Naive B cell (primary cell): Measurements from ENCODE around the gene CTNNA2. TPM values are rescaled to one million over a fixed set of nuclear protein-coding genes. Genes with fewer than 3 reads are reported as not detected.

Experiments
- ATAC-seq, 2 donors: fragments of 150-1000 bp; cut with Tn5 transposase; 2 replicates each; pipeline ENCODE4 v1.10.0; 2021; ENCODE audit warnings: low read depth in 2 of 2, mild to moderate bottlenecking in 2 of 2, moderate library complexity in 2 of 2
- DNase-seq: peaks from one replicate; pipeline ENCODE4 v3.0.0; 2022
- H3K27ac Mint-ChIP-seq, 6 donors: one replicate each; pipeline ENCODE4 v1.8.0; 2020 to 2022; ENCODE audit warnings: mild to moderate bottlenecking in 6 of 6, mixed read lengths in 6 of 6, moderate library complexity in 5 of 6, inconsistent platforms in 2 of 6
- H3K27me3 Mint-ChIP-seq, 3 donors: one replicate each; pipeline ENCODE4 v1.8.0; 2021 to 2022; ENCODE audit warnings: mixed read lengths in 3 of 3, mild to moderate bottlenecking in 1 of 3
- H3K36me3 Mint-ChIP-seq, 2 donors: one replicate each; pipeline ENCODE4 v1.8.0; 2020 to 2022; ENCODE audit warnings: mixed read lengths in 2 of 2, inconsistent platforms in 1 of 2, mild to moderate bottlenecking in 1 of 2
- H3K4me1 Mint-ChIP-seq, 3 donors: one replicate each; pipeline ENCODE4 v1.8.0; 2020 to 2022; ENCODE audit warnings: mixed read lengths in 3 of 3, inconsistent platforms in 1 of 3, mild to moderate bottlenecking in 1 of 3, moderate library complexity in 1 of 3
- H3K4me3 Mint-ChIP-seq, 8 donors: one replicate each; pipeline ENCODE4 v1.8.0; 2020 to 2022; ENCODE audit warnings: mild to moderate bottlenecking in 8 of 8, mixed read lengths in 8 of 8, moderate library complexity in 8 of 8, inconsistent platforms in 2 of 8
- H3K9me3 Mint-ChIP-seq, 7 donors: one replicate each; pipeline ENCODE4 v1.8.0; 2020 to 2022; ENCODE audit warnings: mixed read lengths in 7 of 7, mild to moderate bottlenecking in 5 of 7, inconsistent platforms in 2 of 7, moderate library complexity in 1 of 7
- polyA plus RNA-seq, 6 donors: library from polyadenylated mRNA; unstranded; fragments of 300-500 nt; fragmentation: Illumina TruSeq; gene quantifications; one replicate each; pipeline ENCODE4 v1.2.3, GENCODE V29; 2021; ENCODE audit warnings: low read depth in 6 of 6

CTNNA2 gene
- polyA plus RNA-seq, 6 donors from 2014 or later, result not detected

- H3K4me1 Mint-ChIP-seq, result no peaks in the 10 kb centered on the region
- H3K27me3 Mint-ChIP-seq, result no peaks in the 10 kb centered on the region
- peaks cover 0 to 13% (median 0%) of the 10 kb centered on the region in 7 donors for H3K9me3 Mint-ChIP-seq
- DNase-seq (no peak), ATAC-seq (no peak)
- H3K4me3 Mint-ChIP-seq, result no peak overlapping the region
- no peak overlapping the region for H3K27ac Mint-ChIP-seq
- H3K36me3 Mint-ChIP-seq, result no peaks in the 10 kb centered on the region
These were observed 638.8 kb downstream of the CTNNA2 start for GRCh38 chr2:80151651-80152050.

GRCh38 chr2:80153151-80153550, 640.3 kb downstream of the CTNNA2 start:
- H3K27ac Mint-ChIP-seq, result no peak overlapping the region
- peaks cover 0 to 17% (median 3%) of the 10 kb centered on the region in 7 donors for H3K9me3 Mint-ChIP-seq
- H3K36me3 Mint-ChIP-seq, result no peaks in the 10 kb centered on the region
- DNase-seq, result no peak
- no peak overlapping the region for H3K4me3 Mint-ChIP-seq
- H3K4me1 Mint-ChIP-seq, result no peaks in the 10 kb centered on the region
- no peaks in the 10 kb centered on the region for H3K27me3 Mint-ChIP-seq
- no peak for ATAC-seq

GRCh38 chr2:80153768-80154167, 640.9 kb downstream of the CTNNA2 start:
- Mint-ChIP-seq H3K4me1 (no peaks in the 10 kb centered on the region), H3K9me3 (peaks cover 0 to 17% (median 5%) of the 10 kb centered on the region in 7 donors), H3K36me3 (no peaks in the 10 kb centered on the region), H3K27ac (no peak overlapping the region), H3K27me3 (no peaks in the 10 kb centered on the region), H3K4me3 (no peak overlapping the region)
- ATAC-seq (no peak), DNase-seq (no peak)

DNA sequence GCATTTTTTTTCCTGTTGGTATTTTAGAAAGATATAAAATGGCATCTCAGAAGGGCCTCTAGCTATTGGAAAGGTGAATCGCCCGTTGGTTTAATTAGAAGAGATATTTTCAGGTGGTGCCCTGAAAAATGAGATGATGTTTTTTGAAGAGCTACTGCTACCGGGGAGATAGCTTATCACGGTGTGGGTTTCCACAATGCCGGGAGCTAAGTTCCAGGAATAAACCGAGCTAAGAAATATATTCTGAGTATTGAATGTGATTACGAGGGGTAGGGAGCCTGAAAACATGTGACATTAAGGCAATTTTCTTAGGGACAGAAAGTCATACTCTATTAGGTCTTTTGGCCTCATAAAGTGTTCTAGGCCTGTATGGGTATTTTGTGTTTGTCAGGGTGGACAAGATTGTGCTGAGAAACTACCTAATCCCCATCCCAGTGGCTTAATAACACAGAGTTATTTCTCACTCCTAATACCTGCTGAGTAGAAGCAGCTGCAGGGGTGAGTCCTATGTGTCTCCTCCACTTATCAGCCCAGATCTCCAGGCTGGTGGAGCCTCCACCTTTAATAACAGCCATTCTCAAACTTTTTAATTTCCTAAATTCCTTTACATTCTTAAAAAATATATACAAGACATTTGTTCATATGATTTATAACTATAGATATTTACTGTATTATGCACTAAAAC, 641.5 kb downstream of the CTNNA2 start:
- Mint-ChIP-seq H3K4me1 (no peaks in the 10 kb centered on the region), H3K36me3 (no peaks in the 10 kb centered on the region), H3K27ac (no peak overlapping the region), H3K9me3 (peaks cover under 1 to 17% (median 5%) of the 10 kb centered on the region in 7 donors), H3K27me3 (no peaks in the 10 kb centered on the region), H3K4me3 (no peak overlapping the region)
- no peak for DNase-seq
- no peak for ATAC-seq

DNA sequence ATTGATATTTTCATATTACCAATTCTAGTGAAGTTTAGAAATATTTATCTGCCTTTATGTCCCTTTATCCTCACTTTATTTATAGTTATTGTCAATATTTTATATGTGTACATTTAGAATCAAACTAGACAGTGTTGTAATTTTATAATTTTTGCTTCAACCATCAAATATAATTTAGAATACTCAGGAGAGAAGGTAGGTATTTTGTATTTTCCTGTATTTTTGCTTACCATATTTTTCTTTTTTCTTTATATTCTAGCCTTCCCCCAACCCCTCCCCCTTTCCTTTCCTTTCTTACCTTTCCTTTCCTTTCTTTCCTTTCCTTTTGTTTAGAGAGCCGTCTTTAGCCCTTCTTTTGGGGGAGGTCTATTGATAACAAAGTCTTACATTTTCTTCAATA, 651.5 kb downstream of the CTNNA2 start:
- no peaks in the 10 kb centered on the region for H3K36me3 Mint-ChIP-seq
- H3K27ac Mint-ChIP-seq, result no peak overlapping the region
- no peaks in the 10 kb centered on the region for H3K4me1 Mint-ChIP-seq

GRCh38 chr2:80166483-80167171, 653.8 kb downstream of the CTNNA2 start:
- DNase-seq (no peak), ATAC-seq (no peak)
- H3K36me3 Mint-ChIP-seq, result no peaks in the 10 kb centered on the region
- no peaks in the 10 kb centered on the region for H3K27me3 Mint-ChIP-seq
- H3K4me3 Mint-ChIP-seq, result no peak overlapping the region
- peaks cover 0 to 8% (median 4%) of the 10 kb centered on the region in 7 donors for H3K9me3 Mint-ChIP-seq
- H3K4me1 Mint-ChIP-seq, result no peaks in the 10 kb centered on the region
- no peak overlapping the region for H3K27ac Mint-ChIP-seq

More for the DNA sequence above, 651.5 kb downstream of the CTNNA2 start:
- H3K9me3 Mint-ChIP-seq, result peaks cover 0 to 11% (median 6%) of the 10 kb centered on the region in 7 donors
- no peak for ATAC-seq
- no peaks in the 10 kb centered on the region for H3K27me3 Mint-ChIP-seq
- H3K4me3 Mint-ChIP-seq, result no peak overlapping the region
- DNase-seq, result no peak

- H3K36me3 Mint-ChIP-seq, result no peaks in the 10 kb centered on the region
These were observed 654.5 kb downstream of the CTNNA2 start for GRCh38 chr2:80167284-80167808.

GRCh38 chr2:80168037-80168436, 655.2 kb downstream of the CTNNA2 start:
- DNase-seq (no peak), ATAC-seq (no peak)
- Mint-ChIP-seq H3K4me1 (no peaks in the 10 kb centered on the region), H3K27me3 (no peaks in the 10 kb centered on the region), H3K4me3 (no peak overlapping the region), H3K9me3 (peaks cover 1 to 8% (median 4%) of the 10 kb centered on the region in 7 donors), H3K36me3 (no peaks in the 10 kb centered on the region), H3K27ac (no peak overlapping the region)

More at GRCh38 chr2:80167284-80167808, 654.5 kb downstream of the CTNNA2 start:
- peaks cover 0 to 8% (median 4%) of the 10 kb centered on the region in 7 donors for H3K9me3 Mint-ChIP-seq
- no peak overlapping the region for H3K4me3 Mint-ChIP-seq
- no peaks in the 10 kb centered on the region for H3K27me3 Mint-ChIP-seq
- no peak for DNase-seq
- no peaks in the 10 kb centered on the region for H3K4me1 Mint-ChIP-seq
- no peak overlapping the region for H3K27ac Mint-ChIP-seq
- no peak for ATAC-seq

DNA sequence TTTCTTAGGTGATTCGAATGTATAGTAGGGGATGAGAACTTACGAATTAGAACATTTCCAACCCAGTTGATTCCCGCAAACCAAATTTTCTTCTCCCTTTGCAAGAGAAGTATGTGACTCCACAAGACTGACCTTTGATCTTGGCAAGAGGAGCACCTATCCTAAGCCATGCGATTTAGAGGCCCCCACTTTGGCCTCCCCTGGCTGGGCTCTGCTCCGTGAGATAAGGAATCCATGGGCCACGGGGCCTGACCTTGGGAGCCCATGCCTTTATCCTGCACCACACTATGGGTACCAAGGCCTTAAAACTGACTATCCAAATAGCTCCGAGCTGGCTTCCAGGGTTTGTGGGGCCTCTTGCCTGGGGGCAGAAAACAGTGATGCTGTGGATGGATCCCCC, 656.0 kb downstream of the CTNNA2 start:
- Mint-ChIP-seq H3K4me1 (no peaks in the 10 kb centered on the region), H3K36me3 (no peaks in the 10 kb centered on the region), H3K27me3 (no peaks in the 10 kb centered on the region), H3K27ac (no peak overlapping the region), H3K9me3 (peaks cover 1 to 8% (median 6%) of the 10 kb centered on the region in 7 donors), H3K4me3 (no peak overlapping the region)
- DNase-seq (no peak), ATAC-seq (no peak)

DNA sequence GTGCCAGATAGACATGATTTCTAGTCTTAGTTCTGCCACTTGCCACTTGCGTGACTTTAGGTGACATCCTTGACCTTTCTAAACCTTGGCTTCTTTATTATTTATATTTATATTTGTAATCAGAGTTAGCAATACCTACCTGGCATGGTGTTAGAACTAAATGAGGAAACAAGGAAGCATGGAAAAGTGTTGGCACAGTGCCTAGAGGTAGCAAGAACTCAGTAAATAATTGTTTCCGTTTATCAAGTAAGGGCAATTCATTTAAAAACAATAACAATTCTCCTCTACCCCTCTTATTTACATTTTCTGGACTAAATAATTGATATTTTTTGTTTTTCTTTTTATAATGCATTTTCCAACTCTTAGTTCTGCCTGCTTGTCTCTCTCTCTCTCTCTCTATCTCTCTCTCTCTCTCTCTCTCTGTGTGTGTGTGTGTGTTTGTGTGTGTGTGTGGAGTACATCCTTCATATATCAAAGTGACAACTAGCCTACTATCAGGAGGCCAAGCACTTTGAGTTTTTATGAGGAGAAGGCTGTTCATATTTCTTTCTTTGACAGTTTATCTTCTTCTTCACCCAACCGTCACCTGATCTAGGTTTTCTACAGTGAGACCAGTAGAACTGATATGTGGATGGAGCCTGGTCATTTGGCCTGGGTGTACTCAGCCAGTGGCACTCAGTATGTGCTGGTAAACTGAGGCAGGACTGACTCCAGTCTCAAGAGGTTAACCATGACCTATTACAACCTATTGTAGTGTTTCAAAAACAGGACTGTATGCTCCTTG, 657.2 kb downstream of the CTNNA2 start:
- no peak overlapping the region for H3K27ac Mint-ChIP-seq
- no peaks in the 10 kb centered on the region for H3K36me3 Mint-ChIP-seq
- H3K27me3 Mint-ChIP-seq, result no peaks in the 10 kb centered on the region
- ATAC-seq, result no peak
- DNase-seq, result no peak
- no peak overlapping the region for H3K4me3 Mint-ChIP-seq
- peaks cover 0 to 11% (median 4%) of the 10 kb centered on the region in 7 donors for H3K9me3 Mint-ChIP-seq
- H3K4me1 Mint-ChIP-seq, result no peaks in the 10 kb centered on the region

GRCh38 chr2:80185091-80185490, 672.2 kb downstream of the CTNNA2 start:
- DNase-seq, result no peak
- no peak overlapping the region for H3K4me3 Mint-ChIP-seq
- H3K27me3 Mint-ChIP-seq, result no peaks in the 10 kb centered on the region
- no peaks in the 10 kb centered on the region for H3K4me1 Mint-ChIP-seq
- no peak for ATAC-seq
- no peak overlapping the region for H3K27ac Mint-ChIP-seq
- no peaks in the 10 kb centered on the region for H3K36me3 Mint-ChIP-seq
- H3K9me3 Mint-ChIP-seq, result peaks cover 2 to 17% (median 10%) of the 10 kb centered on the region in 7 donors

DNA sequence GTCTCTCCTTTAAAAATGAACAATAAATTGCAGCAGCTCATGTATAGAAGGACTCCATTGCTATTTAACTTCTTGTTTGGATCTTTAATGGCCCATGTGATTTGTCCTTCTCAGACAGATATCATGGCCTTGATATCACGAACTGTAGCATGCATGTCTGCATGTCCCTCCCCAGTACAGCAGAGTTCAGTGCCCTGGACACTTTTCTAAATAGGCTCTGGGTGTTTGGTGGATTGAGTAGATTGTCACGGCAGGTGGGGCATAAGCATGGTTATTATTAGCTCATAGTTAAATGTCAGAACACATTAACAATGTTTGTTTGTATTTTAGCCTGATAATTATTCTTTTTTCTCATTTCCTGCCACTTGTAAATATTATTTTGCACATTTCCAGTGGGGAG, 673.4 kb downstream of the CTNNA2 start:
- H3K36me3 Mint-ChIP-seq, result no peaks in the 10 kb centered on the region
- no peaks in the 10 kb centered on the region for H3K27me3 Mint-ChIP-seq
- no peak for ATAC-seq
- no peak for DNase-seq
- H3K9me3 Mint-ChIP-seq, result peaks cover 0 to 10% (median 2%) of the 10 kb centered on the region in 7 donors
- no peak overlapping the region for H3K27ac Mint-ChIP-seq
- no peaks in the 10 kb centered on the region for H3K4me1 Mint-ChIP-seq
- H3K4me3 Mint-ChIP-seq, result no peak overlapping the region

- no peak for ATAC-seq
- H3K36me3 Mint-ChIP-seq, result no peaks in the 10 kb centered on the region
- H3K9me3 Mint-ChIP-seq, result peaks cover 0 to 6% (median 2%) of the 10 kb centered on the region in 7 donors
These were observed 674.3 kb downstream of the CTNNA2 start for GRCh38 chr2:80187156-80187555.

More at GRCh38 chr2:80187156-80187555, 674.3 kb downstream of the CTNNA2 start:
- Mint-ChIP-seq H3K27ac (no peak overlapping the region), H3K4me1 (no peaks in the 10 kb centered on the region), H3K27me3 (no peaks in the 10 kb centered on the region), H3K4me3 (no peak overlapping the region)
- no peak for DNase-seq
